HG02973 (cell line): Measurements from ENCODE around the gene NOTCH1.

ENCODE experiments used
- ATAC-seq: cut with Tn5 transposase; IDR thresholded peaks from one replicate; pipeline ENCODE4 v1.9.1; 2021; ENCODE audit warnings: moderate library complexity; ENCODE audit not compliant: unreplicated experiment

Gene NOTCH1

DNA sequence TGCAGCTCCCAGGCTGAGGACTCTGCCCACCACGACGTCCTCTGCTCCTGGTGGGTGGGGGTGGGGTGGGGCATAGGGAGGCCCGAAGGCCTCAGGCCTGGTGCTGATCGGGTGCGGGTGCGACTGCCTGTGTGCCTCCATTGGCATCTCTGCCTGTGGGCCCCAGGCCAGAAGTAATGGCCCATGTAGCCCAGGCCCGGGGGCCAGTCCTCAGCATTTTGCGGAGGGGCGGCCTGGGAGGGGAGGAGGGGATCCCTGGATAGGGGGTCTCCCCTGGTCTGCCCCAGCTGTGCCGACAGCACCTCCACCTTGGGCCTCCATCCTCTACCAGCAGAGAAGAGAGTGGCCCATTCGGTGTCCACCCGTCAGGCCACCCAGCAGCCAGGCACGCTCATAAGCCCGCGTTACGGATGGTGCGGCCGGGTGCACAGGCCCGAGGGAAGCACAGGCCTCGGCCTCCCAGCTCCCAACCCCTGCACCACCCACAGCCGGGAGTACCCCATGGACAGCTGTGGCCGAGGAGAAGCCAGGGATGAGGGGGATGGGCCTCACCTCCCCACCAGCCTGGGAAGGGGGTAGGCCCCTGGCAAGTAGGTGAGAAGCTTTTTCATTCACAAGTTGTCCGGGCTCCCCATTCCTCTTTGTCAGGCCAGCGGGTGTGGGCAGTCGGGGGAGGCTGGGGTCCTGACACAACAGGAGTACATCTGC, 1.8 kb upstream of the NOTCH1 start:
- ATAC-seq: no peak

- ATAC-seq: no peak
These were observed 1.1 kb upstream of the NOTCH1 start for GRCh38 chr9:136546697-136547501.

DNA sequence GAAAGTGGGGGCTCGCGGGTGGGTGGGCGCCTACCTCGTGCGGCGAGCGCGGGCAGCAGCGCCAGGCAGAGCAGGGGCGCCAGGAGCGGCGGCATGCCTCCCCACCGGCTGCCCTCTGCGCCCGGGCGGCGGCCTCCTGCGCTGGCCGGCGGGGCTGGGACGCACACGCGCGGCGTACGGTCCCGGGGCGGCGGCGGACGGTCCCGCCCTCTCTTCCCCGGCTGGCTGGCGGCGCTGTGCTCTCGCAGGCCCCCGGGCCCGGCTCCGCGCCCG, 220 bp downstream of the NOTCH1 start:
- no peak for ATAC-seq

GRCh38 chr9:136544964-136545691, 720 bp downstream of the NOTCH1 start:
- ATAC-seq: peak; percentile 18

GRCh38 chr9:136544548-136544963, 1.3 kb downstream of the NOTCH1 start:
- no peak for ATAC-seq

- no peak for ATAC-seq
These were observed 1.9 kb downstream of the NOTCH1 start for GRCh38 chr9:136543830-136544547.

- no peak for ATAC-seq
These were observed 2.6 kb downstream of the NOTCH1 start for GRCh38 chr9:136543280-136543679.

DNA sequence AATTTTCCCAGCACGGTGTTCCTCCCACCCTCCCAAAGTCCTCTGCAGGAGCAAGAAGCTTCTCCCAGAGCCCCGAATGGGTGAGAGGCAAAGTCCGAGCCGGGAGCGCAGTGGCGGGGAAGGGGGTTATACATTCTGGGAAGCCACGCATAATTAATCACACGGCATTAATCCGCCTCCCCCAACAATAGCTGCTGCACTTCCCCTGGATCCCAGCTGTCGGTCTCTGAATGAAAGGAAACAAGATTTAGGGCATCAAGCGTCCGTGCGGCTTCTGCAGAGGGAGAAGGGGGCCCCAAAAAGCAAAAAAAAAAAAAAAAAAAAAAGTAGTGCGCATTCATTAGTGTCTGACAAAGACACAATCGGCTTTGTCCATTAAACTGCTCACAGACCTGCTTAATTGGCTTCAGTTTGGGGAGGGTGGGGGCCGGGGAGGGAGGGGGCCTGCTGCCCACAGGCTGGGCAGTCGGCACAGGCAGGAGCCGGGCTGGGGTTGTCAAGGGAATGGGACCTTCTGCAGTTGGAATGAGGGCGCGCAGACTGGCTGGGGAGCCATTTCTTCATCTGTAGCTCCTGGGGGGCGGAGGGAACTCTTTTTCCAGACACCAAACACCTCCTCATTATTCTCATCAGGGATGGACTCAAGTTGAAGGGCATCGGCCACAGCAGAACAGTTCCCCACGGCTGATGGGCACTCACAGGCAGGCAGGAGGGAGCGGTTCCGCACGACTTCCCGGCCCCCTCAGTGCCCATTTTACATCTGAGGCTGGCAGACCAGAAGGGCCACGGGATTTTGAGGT, 3.4 kb downstream of the NOTCH1 start:
- ATAC-seq: no peak

- ATAC-seq: no peak
These were observed 4.1 kb downstream of the NOTCH1 start for GRCh38 chr9:136541709-136542108.

GRCh38 chr9:136541179-136541578, 4.7 kb downstream of the NOTCH1 start:
- no peak for ATAC-seq

GRCh38 chr9:136539427-136540421, 6.1 kb downstream of the NOTCH1 start:
- ATAC-seq: no peak

DNA sequence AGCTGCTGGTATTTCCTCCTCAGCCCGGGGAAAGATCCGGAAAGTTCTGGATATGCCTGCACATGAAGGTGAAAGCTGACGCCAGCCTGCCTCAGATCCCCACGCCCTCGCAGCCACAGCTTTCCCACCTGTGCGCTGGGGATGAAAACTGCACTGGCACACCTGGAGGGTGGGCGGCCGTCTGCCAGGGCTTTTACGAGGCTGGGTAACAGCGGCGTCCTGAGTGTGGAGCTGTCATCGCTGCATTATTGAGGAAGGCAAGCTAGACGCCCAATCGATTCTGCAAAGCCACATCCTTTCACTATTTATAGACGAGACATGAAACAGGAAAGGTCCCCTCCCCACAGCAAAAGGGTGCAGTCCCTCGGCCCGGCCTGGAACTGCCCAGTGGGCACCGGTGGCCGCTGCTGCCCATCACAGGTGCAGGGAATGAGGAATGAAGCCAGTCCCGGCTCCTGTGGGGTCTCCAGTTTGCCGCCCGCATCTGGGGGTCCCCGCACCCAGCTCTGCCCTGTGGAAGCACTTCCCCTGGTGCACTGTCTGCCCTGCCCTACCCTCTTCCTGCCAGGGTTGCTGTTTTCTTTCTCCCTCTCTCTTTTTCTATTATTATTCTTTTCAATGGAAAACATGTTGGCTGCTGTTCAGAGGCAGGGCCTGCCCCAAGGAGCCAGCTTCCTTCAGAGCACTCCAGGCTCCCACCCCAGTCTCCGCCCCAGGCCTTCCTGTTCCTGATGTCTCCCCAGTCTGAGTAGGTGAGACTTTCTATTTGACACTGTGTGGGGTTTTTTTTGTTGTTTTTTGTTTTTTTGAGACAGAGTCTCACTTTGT, 7.0 kb downstream of the NOTCH1 start:
- no peak for ATAC-seq

GRCh38 chr9:136537896-136538598, 7.8 kb downstream of the NOTCH1 start:
- ATAC-seq: no peak

GRCh38 chr9:136537411-136537810, 8.4 kb downstream of the NOTCH1 start:
- ATAC-seq: no peak

DNA sequence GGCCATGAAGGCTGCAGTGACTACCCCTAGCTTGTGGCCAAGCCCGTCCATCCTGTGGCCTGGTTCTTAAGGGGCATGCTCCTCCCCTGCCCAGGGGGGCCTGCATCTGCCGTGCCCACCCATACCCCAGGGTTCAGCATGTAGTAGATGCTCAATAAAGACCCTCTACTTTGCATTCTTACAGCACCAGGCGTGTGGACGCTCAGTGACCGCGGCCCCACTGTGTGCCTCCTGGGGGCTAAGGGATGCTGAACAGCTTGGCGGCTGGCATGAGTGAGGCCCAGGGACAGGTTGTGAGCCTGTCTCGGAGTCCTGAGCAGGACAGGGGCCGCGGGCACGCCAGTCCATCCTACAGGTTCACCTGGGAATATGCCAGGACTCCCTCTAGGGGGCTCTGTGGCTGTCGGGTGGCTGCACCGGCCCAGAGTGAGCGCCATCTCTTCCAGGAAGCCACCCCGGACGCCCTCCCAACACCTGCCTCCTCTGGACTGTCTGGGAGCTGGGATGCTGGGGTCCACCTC, 9.1 kb downstream of the NOTCH1 start:
- no peak for ATAC-seq

GRCh38 chr9:136536051-136536720, 9.7 kb downstream of the NOTCH1 start:
- no peak for ATAC-seq

DNA sequence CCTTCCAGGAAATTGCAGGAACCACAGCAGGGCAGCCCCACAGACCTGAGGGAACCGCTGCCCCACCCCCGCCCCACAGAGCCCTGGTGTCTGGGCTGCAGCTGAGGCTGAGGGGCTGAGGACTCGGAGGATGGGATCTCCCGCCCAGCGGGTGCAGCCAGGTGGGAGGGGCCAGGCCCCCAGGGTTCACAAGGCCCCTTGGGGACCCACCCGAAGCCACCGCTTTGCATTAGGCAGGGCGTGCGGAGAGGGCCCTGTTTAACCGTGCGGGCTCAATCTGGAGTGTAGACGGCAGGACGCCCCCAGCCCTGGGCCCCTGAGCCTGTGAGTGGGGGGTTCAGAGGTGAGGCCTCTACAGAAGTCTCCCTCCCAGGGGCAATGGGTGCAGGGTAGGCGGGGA, 10.8 kb downstream of the NOTCH1 start:
- no peak for ATAC-seq
